Lower lobe of right lung (tissue), 2 donors: Measurements from ENCODE around the gene PCDH18. TPM values are rescaled to one million over a fixed set of nuclear protein-coding genes. Genes with fewer than 3 reads are reported as not detected.
"Not testable (repeated sequence)": the region's sequence is repeated elsewhere in the genome, so short reads cannot be mapped to it uniquely, and the experiment has no call there.

Source experiments
- ATAC-seq, 2 donors: fragments of 200-7000 bp; cut with Tn5 transposase; one replicate each; pipeline ENCODE4 v1.9.1; 2020 to 2022; ENCODE audit warnings: mild to moderate bottlenecking in 2 of 2, moderate library complexity in 2 of 2
- DNase-seq: peaks from one replicate; pipeline ENCODE4 v3.0.0-alpha.2; 2020
- H3K27ac ChIP-seq: fragments of 200-600 bp; one replicate; pipeline ENCODE4 v1.8.0; 2022
- H3K27me3 ChIP-seq: fragments of 200-600 bp; one replicate; pipeline ENCODE4 v1.8.0; 2022; ENCODE audit warnings: low read depth
- H3K36me3 ChIP-seq: fragments of 200-600 bp; one replicate; pipeline ENCODE4 v1.8.0; 2022; ENCODE audit warnings: mild to moderate bottlenecking
- H3K4me1 ChIP-seq: fragments of 200-600 bp; one replicate; pipeline ENCODE4 v1.8.0; 2022
- H3K4me3 ChIP-seq: fragments of 200-600 bp; one replicate; pipeline ENCODE4 v1.8.0; 2022; ENCODE audit warnings: mild to moderate bottlenecking
- H3K9me3 ChIP-seq: fragments of 200-600 bp; one replicate; pipeline ENCODE4 v1.8.0; 2022
- intact Hi-C: fragments of 100-400 bp; cut with DNase I; formaldehyde crosslinking; loops from one replicate; pipeline ENCODE4 v1.11.0; 2022
- total RNA-seq: library from RNA; stranded (reverse); fragmentation: NEBNext Ultra II Directional; extraction: Animal tissue kit (Norgen Biotek cat#: 25700); gene quantifications from one replicate; pipeline ENCODE4 v1.2.1, GENCODE V29; 2021
- TF ChIP-seq, protein P1 (sequence below): fragments of 200-600 bp; IDR thresholded peaks from one replicate; pipeline ENCODE4 v1.8.0; 2022; ENCODE audit warnings: antibody characterized with exemption, mild to moderate bottlenecking
- donor health status: DM: no; HTN: yes; CAD: no; lungs with severe emphysema.

The PCDH18 gene
- total RNA-seq, 1 donor from 2014 or later: 10.8 TPM

DNA sequence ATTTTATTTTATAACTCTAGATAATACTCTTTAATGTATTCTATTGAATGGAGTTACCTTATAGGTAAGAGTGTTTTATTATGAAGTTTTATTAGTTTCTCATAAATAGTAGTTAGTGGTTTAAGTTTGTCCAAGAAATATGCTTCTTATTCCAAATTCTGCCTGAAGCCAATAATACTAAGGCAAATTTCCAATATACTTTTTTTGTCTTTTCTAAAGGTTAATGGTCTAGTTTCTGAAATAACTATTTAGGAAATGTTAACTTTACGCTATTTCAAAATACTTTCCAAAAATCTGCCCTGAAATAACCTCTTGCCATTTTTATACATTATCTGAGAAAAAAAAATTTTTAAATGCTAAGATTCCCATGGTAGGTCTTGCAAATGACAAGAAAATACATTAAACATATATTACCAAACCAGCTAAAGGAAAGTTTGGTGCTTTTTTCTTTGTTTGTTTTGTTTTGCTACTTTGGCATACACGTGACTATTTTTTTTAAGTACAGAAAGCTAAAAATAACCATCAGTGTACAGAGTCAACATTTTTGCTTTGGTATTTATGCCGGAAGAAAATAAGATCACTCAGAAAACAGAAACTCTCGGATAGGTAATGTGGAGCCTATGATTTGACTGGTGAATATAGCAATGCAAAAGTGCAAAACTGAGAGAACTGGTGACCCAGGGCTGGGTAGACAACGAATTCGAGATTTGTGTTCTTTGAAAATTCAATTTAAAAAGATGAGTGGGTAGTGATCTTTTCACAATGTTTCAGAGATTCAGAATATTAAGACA is 29.8 kb downstream of the PCDH18 start:
- H3K9me3 ChIP-seq: no peaks in the 10 kb centered on the region
- H3K27ac ChIP-seq: no peak overlapping the region
- H3K4me3 ChIP-seq: no peak overlapping the region
- no peaks in the 10 kb centered on the region for H3K27me3 ChIP-seq
- H3K36me3 ChIP-seq: no peaks in the 10 kb centered on the region
- H3K4me1 ChIP-seq: no peaks in the 10 kb centered on the region
- TF ChIP-seq, protein P1, sequence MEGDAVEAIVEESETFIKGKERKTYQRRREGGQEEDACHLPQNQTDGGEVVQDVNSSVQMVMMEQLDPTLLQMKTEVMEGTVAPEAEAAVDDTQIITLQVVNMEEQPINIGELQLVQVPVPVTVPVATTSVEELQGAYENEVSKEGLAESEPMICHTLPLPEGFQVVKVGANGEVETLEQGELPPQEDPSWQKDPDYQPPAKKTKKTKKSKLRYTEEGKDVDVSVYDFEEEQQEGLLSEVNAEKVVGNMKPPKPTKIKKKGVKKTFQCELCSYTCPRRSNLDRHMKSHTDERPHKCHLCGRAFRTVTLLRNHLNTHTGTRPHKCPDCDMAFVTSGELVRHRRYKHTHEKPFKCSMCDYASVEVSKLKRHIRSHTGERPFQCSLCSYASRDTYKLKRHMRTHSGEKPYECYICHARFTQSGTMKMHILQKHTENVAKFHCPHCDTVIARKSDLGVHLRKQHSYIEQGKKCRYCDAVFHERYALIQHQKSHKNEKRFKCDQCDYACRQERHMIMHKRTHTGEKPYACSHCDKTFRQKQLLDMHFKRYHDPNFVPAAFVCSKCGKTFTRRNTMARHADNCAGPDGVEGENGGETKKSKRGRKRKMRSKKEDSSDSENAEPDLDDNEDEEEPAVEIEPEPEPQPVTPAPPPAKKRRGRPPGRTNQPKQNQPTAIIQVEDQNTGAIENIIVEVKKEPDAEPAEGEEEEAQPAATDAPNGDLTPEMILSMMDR: no peak
- DNase-seq (no peak), ATAC-seq (no peak)
- intact Hi-C loops: no loop called here

DNA sequence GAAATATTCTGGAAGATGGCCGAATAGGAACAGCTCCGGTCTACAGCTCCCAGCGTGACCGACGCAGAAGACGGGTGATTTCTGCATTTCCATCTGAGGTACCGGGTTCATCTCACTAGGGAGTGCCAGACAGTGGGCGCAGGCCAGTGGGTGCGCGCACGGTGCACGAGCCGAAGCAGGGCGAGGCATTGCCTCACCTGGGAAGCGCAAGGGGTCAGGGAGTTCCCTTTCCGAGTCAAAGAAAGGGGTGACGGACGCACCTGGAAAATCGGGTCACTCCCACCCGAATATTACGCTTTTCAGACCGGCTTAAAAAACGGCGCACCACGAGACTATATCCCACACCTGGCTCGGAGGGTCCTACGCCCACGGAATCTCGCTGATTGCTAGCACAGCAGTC is 36.0 kb downstream of the PCDH18 start:
- H3K36me3 ChIP-seq, DNase-seq, H3K4me3 ChIP-seq, H3K9me3 ChIP-seq, ATAC-seq, intact Hi-C loops, H3K4me1 ChIP-seq, H3K27ac ChIP-seq, H3K27me3 ChIP-seq: not testable (repeated sequence)

DNA sequence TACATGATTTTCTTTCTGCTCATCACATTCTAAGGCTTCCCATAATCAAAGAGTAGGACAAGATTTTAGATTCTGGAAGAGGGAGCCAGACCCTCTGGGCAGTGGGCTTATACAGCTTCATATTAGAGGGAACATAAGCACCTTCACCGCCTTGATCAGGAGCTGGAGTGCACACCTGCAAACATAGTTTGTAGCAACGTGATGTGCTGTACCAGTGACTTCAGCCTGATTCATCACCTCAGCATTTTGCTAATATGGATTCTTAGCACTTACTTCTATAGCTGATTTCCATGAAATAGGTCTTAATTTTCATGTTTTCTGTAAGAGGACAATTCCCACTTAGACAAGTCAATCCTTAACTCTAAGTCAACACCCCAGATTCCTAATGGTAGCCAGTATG is 36.7 kb downstream of the PCDH18 start:
- H3K9me3 ChIP-seq: no peaks in the 10 kb centered on the region
- DNase-seq: no peak
- no peak overlapping the region for H3K4me3 ChIP-seq
- no peaks in the 10 kb centered on the region for H3K36me3 ChIP-seq
- H3K4me1 ChIP-seq: no peaks in the 10 kb centered on the region
- TF ChIP-seq, protein P1: no peak
- intact Hi-C loops: no loop called here
- H3K27ac ChIP-seq: no peak overlapping the region
- no peaks in the 10 kb centered on the region for H3K27me3 ChIP-seq
- no peak for ATAC-seq

DNA sequence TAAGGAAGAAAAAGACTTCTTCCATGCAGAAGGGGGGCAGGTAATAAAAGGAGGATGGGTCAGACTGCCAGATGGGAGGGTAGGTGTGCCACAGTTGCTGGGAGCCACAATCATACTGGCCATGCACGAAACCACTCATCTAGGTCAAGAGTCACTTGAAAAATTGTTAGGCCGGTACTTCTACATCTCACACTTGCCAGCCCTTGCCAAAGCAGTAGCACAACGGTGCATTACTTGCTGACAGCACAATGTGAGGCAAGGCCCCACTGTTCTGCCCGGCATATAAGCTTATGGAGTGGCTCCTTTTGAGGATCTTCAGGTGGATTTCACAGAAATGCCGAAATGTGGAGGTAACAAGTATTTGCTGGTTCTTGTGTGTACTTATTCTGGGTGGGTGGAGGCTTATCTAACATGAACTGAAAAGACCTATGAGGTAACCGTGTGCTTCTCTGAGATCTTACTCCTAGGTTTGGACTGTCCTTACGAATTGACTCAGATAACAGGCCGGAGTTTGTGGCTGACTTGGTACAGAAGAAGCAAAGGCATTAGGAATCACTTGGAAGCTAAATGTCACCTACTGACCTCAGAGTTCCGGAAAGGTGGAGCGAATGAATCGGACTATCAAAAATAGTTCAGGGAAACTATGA is 48.9 kb downstream of the PCDH18 start:
- H3K4me1 ChIP-seq, intact Hi-C loops, H3K9me3 ChIP-seq, H3K27ac ChIP-seq, H3K27me3 ChIP-seq, H3K36me3 ChIP-seq, H3K4me3 ChIP-seq: not testable (repeated sequence)
- DNase-seq (peak; percentile 73), ATAC-seq (peak; percentile 45 to 74)

DNA sequence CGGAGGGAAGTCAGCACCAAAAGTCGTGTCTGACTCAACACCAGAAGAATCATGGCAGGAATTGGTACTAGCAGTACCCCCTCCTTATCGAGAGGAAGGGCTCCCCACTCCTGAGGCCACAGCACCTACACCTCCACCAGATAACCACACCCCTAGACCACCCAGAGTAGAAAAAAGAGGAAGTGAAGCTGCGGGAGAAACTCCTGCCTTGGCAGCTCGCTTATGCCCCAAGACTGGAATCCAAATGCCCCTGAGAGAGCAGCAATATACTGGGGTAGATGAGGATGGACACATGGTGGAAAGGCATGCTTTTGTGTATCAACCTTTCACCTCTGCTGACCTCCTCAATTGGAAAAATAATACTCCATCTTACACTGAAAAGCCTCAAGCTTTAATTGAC is 52.6 kb downstream of the PCDH18 start:
- H3K27me3 ChIP-seq, H3K27ac ChIP-seq, H3K4me1 ChIP-seq, intact Hi-C loops, DNase-seq, H3K4me3 ChIP-seq, H3K9me3 ChIP-seq, ATAC-seq, H3K36me3 ChIP-seq: not testable (repeated sequence)

DNA sequence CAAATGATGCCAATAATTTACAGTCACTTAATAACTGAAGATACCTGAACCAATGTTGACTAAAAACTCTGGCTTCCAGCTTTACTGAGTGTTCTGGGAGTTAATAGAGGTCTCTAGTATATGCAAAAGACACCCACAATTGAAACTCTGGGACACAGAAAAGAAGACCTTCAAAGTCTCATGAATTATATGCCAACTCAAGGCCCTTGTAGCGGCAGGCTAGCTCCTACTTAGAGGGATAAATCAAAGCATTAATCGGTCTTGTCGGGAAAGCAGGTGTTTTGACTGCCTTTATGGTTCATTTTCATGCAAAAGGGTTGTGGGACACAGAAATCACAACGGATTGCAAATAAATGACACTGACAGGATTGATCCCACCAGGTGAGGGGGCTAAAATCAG is 55.9 kb downstream of the PCDH18 start:
- intact Hi-C loops: no loop called here
- ATAC-seq: no peak
- no peaks in the 10 kb centered on the region for H3K27me3 ChIP-seq
- H3K36me3 ChIP-seq: no peaks in the 10 kb centered on the region
- no peaks in the 10 kb centered on the region for H3K9me3 ChIP-seq
- H3K4me3 ChIP-seq: no peak overlapping the region
- H3K27ac ChIP-seq: no peak overlapping the region
- no peaks in the 10 kb centered on the region for H3K4me1 ChIP-seq
- TF ChIP-seq, protein P1: no peak
- no peak for DNase-seq

DNA sequence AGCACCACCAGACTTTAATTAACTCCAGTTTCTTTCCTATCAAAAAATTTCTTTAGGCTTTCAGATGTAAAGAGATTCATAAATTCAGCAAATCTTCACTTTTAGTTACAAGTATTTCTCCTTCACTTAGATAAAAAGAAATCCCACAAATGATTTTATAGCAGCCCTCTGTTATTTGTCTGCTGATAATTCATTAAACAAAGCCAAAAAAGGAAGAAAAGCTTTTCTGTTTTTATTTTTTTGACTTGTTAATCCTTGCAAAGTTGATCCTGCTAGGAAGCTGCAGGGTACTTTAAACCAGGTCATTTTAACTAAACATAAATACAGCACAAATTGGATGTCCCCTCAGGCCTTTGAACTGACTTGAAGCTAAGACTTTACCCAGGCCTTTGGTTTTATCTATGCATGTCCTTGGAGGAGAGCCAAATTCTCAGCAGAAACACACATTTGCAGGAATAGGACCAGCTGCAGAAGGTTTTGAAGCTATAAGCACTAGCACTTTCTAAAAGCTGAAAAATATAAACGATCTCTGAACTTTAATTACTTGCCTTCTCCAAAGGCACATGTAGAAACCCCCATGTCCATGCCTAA is 57.5 kb downstream of the PCDH18 start:
- intact Hi-C loops: no loop called here
- Histone ChIP-seq H3K4me3 (no peak overlapping the region), H3K27me3 (no peaks in the 10 kb centered on the region), H3K4me1 (no peaks in the 10 kb centered on the region), H3K36me3 (no peaks in the 10 kb centered on the region), H3K27ac (no peak overlapping the region), H3K9me3 (no peaks in the 10 kb centered on the region)
- no peak for DNase-seq
- TF ChIP-seq, protein P1: no peak
- ATAC-seq: no peak
